NCI-H510A treated with DMSO at 0.1 percent for 48 hours (cell line): ENCODE results near the gene SLX9.
"Not testable (repeated sequence)": the region's sequence is repeated elsewhere in the genome, so short reads cannot be mapped to it uniquely, and the experiment has no call there.

Source experiments
- DNase-seq: peaks from one replicate; lab custom pipeline; 2025; lab: John Stamatoyannopoulos, UW

The SLX9 gene

GRCh38 chr21:44902268-44903049 is 37.4 kb upstream of the SLX9 start:
- no peak for DNase-seq

- no peak for DNase-seq
Observed at GRCh38 chr21:44903050-44903685, 36.7 kb upstream of the SLX9 start.

DNA sequence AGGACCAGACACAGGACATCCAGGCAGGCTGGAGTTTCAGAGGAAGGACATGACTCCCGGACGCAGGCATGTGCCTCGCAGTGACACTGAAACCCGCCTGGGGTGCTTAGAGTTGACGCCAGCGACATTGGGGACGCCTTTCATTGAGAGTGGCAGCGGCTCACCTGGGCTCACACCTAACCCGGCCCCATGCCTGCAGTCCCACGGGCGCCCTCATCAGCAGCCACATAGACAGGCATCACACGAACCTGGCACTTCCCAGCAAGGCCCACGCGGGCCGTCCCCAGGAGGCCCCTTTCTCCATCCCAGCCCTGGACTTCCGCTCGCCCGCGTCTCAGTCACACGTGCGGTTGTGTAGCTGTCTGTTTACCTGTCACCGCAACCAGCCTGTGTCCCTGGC is 36.1 kb upstream of the SLX9 start:
- no peak for DNase-seq

GRCh38 chr21:44904141-44904923 is 35.5 kb upstream of the SLX9 start:
- DNase-seq: no peak

- no peak for DNase-seq
Observed at GRCh38 chr21:44905016-44905727, 34.7 kb upstream of the SLX9 start.

- no peak for DNase-seq
Observed at GRCh38 chr21:44905728-44906090, 34.1 kb upstream of the SLX9 start.

DNA sequence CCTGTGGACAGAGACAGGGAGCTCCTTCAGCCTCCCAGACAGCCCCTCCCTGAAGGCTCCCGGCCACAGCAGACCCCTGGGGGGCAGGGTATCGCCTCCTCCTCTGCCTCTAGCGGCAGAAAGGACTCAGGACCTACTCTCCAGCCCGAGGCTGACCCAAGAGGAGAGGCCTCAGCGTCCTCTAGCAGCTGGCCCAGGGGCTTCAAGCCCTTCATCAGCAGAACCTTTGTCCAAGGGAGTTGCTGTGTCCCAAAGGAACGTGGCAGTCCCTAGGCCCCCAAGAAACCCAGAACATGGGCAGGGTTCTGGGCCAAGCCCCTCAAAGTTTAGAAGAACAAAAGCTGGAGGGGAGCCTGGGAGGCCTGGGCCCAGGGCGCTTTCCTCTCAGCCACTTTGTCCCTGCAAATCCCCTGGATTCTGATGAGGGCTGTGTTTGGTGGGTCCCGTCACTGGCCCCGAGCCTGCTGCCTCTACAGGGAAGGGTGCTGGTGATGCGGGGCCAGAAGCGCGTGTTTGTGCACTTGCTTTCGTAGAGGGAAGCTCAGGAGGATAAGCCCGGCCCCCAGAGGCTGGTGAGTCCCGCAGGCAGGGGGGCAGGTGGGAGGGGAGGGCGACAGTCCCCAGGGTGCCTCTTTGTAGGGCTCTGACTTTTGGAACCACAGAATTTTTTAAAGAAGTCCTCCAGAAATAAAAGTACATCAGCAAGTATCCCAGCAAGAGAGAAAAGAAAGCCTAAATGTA is 32.4 kb upstream of the SLX9 start:
- DNase-seq: no peak

DNA sequence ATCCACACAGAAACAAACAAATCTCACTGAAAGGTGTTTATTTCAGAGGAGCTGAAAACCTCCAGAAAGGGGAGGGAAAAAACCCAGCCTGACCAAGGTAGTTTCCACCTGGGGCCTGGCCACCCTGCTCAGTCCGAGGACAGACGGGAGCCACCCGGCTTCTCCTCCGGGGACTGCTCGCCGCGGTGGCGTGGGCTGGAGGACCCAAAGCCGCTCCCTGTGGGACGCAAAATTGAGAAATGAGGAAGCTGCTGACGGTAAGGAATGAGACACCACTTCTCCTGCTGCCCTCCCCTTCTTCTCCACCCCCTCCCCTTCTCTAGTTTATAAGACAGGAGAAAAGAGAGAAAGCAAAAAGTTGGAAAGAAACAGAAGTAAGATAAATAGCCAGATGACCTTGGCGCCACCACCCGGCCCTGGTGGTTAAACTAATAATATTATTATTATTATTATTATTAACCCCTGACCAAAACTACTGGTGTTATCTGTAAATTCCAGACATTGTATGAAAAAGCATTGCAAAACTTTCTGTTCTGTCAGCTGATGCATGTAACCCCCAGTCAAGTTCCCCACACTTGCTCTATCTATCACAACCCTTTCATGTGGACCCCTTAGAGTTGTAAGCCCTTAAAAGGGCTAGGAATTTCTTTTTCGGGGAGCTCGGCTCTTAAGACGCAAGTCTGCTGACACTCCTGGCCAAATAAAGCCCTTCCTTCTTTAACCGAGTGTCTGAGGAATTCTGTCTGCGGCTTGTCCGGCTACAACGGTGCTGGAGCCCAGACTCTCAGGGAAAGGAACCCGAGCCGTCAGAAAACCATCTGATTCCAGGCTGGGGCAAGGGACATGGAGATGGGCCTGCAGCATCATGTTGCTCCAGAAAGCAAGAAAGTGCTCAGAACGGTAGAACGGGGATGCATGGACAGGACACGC is 31.6 kb upstream of the SLX9 start:
- no peak for DNase-seq

DNA sequence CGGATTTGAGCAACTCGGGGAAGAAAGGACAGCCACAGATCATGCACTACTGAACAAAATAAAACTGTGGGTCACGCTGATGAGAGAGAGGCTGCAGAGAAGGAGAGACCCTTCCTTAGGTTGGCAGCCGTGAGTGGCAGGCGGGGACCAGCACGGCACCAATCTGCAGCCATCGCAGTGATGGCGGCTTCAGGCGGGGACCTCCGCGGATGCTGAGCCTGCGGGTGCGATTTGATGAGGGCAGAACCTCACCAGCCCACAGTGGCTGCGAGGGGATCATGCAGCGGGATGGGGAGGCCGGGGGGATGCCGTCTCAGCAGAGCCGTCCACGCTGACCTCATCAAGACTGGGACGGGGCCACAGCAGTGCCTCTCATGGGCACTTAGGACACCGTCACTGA is 30.9 kb upstream of the SLX9 start:
- DNase-seq: no peak

DNA sequence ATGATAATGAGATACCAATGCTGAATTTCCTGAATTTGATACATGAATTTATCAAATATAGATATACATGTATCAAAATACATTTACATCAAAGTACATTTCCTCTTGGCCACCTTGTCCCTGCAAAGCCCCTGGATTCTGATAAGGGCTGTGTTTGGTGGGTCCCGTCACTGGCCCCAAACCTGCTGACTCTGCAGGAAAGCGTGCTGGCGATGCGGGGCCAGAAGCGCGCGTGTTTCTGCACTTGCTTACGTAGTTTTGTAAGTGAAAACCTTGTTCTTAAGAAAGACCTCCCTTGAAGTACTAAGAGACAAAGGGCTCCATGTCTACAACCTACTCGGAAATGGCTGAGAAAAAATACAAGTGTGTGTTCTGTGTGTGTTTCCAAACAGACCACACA is 30.1 kb upstream of the SLX9 start:
- DNase-seq: no peak

DNA sequence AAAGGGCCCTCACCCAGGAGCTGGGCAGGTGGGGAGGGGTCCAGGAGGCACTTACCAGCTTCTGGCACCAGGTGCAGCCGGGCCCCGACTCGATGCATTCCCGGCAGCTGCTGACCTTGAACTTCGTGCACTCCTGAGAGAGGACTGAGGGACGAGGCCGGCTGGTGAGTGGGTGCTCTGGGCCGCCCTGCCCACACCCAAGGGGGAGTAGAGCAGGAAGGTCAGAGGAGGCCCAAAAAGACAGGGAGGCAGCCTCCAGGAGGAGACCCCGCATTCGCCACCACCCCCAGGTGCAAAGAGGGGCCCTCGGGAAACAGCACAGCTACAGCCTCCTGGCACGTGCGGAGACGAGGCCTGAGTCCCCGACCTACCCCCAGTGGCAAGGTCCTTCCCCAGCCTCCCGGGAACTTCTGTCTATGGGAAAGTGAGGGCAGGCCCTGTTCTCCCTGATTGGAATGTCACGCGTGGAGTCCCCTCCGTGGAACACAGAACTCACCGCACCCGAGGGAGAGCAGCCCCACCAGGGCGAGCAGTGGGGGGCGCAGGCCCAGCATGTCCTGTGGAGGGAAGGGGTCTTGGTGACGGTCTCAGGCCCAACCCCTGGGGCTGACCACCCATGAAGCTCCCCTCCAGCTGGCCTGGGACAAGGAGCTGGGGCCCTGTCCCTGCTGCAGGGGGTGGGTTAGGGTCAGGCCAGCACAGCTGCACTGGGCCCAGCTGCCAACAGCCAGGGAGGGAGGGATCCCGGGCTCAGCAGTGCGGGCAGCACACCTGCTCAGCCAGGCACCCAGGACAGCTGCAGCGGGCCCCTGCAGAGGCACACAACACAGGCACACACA is 29.4 kb upstream of the SLX9 start:
- DNase-seq: no peak

DNA sequence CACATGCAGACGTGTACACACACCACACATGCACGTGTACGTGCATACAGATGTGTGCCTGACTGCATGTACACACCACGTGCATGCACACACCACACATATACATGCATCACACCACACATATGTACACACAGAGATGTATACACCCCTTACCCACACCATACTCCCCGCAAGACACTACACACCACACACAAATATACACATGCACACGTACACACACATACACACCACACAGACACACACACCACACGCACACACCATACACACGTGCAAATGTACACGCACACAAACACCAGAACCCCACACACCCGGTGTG is 28.8 kb upstream of the SLX9 start:
- DNase-seq: no peak

DNA sequence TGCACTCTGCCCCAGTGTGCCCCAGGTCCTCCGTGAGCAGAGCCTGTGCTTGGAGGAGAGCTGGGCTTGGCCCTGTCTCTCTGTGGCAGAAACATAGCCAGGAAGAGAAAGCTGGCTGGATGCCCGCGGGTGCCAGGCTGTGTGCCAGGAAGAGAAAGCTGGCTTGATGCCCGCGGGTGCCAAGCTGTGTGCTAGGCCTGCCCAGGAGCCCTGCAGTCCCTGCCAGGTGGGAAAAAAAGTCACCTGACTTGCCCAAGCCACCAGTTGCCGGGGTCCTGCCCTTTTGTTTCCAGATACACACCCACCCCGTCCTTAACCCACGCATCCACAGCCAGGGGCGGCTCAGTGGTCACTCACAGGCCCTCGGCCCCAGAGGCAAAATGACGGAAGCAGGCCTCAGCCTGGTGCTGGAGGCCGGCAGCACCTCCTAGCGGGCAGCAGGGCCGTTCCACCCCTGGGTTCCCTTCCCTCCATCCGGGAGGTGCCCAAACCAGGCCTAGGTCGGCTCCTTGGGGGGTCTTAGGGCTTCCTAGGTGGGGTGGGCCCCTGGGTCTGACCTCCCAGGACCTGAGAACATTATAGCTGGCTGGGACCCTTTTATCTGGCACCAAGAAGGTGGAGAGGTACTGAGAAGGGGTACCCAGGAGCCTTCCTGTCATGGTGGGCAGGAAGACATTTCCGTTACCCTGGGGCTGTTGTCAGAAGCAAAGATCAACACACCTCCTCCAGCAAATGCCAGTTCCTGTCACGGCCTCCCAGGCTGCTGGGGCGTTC is 28.3 kb upstream of the SLX9 start:
- DNase-seq: no peak

- DNase-seq: no peak
Observed at GRCh38 chr21:44912158-44912473, 27.7 kb upstream of the SLX9 start.

DNA sequence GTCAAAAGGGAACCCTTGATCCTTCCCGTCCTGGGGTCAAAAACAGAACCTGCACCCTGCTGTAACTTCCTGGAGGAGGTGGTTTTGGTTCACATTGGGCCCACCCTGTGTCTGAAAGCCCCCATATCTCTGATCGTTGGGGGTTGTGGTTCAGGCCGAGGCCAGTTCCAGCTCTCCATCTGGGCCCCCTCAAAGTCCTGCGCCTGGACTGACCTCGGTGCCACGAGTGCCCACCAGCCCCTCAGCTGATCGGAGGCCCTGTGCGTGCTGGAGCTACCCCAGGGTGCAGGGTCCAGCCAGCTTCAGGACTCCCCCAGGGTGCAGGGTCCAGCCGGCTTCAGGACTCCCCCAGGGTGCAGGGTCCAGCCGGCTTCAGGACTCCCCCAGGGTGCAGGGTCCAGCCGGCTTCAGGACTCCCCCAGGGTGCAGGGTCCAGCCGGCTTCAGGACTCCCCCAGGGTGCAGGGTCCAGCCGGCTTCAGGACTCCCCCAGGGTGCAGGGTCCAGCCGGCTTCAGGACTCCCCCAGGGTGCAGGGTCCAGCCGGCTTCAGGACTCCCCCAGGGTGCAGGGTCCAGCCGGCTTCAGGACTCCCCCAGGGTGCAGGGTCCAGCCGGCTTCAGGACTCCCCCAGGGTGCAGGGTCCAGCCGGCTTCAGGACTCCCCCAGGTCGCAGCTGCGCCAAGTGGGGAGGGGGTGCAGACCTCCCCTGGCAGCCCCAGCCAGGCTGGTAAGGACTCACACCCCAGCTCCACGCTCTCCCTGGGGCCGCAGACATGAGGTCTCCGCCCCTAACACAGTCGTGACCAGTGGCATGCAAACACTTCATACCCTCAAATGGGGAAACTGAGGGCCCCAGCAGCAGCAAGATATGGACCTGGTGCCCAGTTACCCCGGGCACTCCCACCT is 27.1 kb upstream of the SLX9 start:
- not testable (repeated sequence) for DNase-seq

GRCh38 chr21:44913425-44914175 is 26.2 kb upstream of the SLX9 start:
- DNase-seq: no peak

GRCh38 chr21:44914176-44914874 is 25.5 kb upstream of the SLX9 start:
- DNase-seq: no peak
